Ovary (tissue), 9 donors: ENCODE measurements around the gene BIRC6. TPM values are rescaled to one million over a fixed set of nuclear protein-coding genes. Genes with fewer than 3 reads are reported as not detected.

Experiments
- DNase-seq, 5 donors: peaks; one replicate each; pipeline ENCODE4 v3.0.0-alpha.2; 2019 to 2020
- H3K27ac ChIP-seq, 2 donors: fragments of 200-600 bp; one replicate each; pipeline versions ENCODE4 v1.5.1 to v1.8.0; 2019 to 2022
- H3K27me3 ChIP-seq: fragments of 200-600 bp; one replicate; pipeline ENCODE4 v1.8.0; 2022
- H3K36me3 ChIP-seq: fragments of 200-600 bp; sonication (generic); one replicate; pipeline ENCODE4 v1.5.1; 2019
- H3K4me1 ChIP-seq: one replicate; pipeline ENCODE4 v1.8.1; 2013; ENCODE audit warnings: mild to moderate bottlenecking, moderate library complexity; ENCODE audit not compliant: insufficient read depth
- H3K4me3 ChIP-seq: fragments of 200-600 bp; sonication (generic); one replicate; pipeline ENCODE4 v1.5.1; 2017
- H3K9me3 ChIP-seq, 2 donors: fragments of 200-600 bp in 1 of 2; sonication (generic) in 1 of 2; one replicate each; pipeline versions ENCODE4 v1.5.1 to v1.8.1; 2013 to 2019; ENCODE audit warnings: mild to moderate bottlenecking in 1 of 2, moderate library complexity in 1 of 2
- CTCF ChIP-seq, 3 donors: fragments of 450-650 bp in 2 of 3; fragments of 200-600 bp in 1 of 3; IDR thresholded peaks; one replicate each; pipeline versions ENCODE4 v1.5.1 to v1.8.0; 2016 to 2022; ENCODE audit warnings: antibody characterized with exemption in 3 of 3, mild to moderate bottlenecking in 1 of 3
- EP300 ChIP-seq: sonication (generic); formaldehyde crosslinking; IDR thresholded peaks from one replicate; pipeline ENCODE4 v1.6.1; 2017; ENCODE audit warnings: antibody characterized with exemption
- POLR2A ChIP-seq: fragments of 450-650 bp; IDR thresholded peaks from one replicate; pipeline ENCODE4 v1.6.1; 2017; ENCODE audit warnings: antibody characterized with exemption, mild to moderate bottlenecking, moderate library complexity
- WGBS, 3 donors: extraction: QIAGEN DNeasy Blood & Tissue Kit in 1 of 3; methylation state at CpG; one replicate each; pipeline versions ENCODE4 v1.1.5 to v1.1.7; 2013 to 2017; 5-methylcytosine and 5-hydroxymethylcytosine counted together
- intact Hi-C, 4 donors: fragments of 100-400 bp; cut with DNase I; formaldehyde crosslinking; loops; one replicate each; pipeline versions ENCODE4 v1.11.0 to v1.15.1; 2022 to 2023
- polyA plus RNA-seq, 2 donors: library from polyadenylated mRNA; stranded (reverse); fragments of 200-250 nt in 1 of 2; fragments of 350-450 nt in 1 of 2; fragmentation: Illumina TruSeq in 1 of 2; extraction: RNeasy Lipid Tissue Mini Kit (QIAGEN cat#74804) in 1 of 2; gene quantifications; one replicate each; pipeline ENCODE4 v1.2.3, GENCODE V29; 2013 to 2014
- total RNA-seq, 7 donors: library from RNA; depleted of rRNA in 2 of 7; stranded (reverse); fragments of >200 nt in 2 of 7; fragmentation: NEBNext Ultra II Directional in 3 of 7; extraction: Animal tissue kit (Norgen Biotek cat#: 25700) in 3 of 7; gene quantifications; one replicate each; pipeline versions ENCODE4 v1.1.0 to v1.2.4, GENCODE V29; 2016 to 2023
- donor health status: DM: no; HTN: no; CAD: no; lungs with moderate emphysema.
- donor health status: DM: no; HTN: no; CAD: no.
- donor health status: Bipolar disorder and iron deficiency.
- donor health status: DM: yes; HTN: yes; CAD: no.
- donor health status: DM: no; HTN: no; CAD: no.
- donor health status: DM: yes; HTN: yes; CAD: no.

The BIRC6 gene
- total and polyA plus RNA-seq, 9 donors = 24.0 to 125 (median 92.2) TPM

- no peak overlapping the region for H3K27ac ChIP-seq
- intact Hi-C loops = no loop called here
- H3K27me3 ChIP-seq = no peaks in the 10 kb centered on the region
- WGBS, 3 donors = 83 to 92% (median 90%) methylated on average over 3 of the region's 3 CpGs
- no peak for TF ChIP-seq EP300
- no peak for TF ChIP-seq POLR2A
- TF ChIP-seq CTCF (IDR thresholded peaks at IDR 0.05) = no peak
- H3K4me1 ChIP-seq = no peaks in the 10 kb centered on the region
- no peak for DNase-seq
- no peak overlapping the region for H3K4me3 ChIP-seq
- H3K9me3 ChIP-seq = no peaks in the 10 kb centered on the region
- H3K36me3 ChIP-seq = no peaks in the 10 kb centered on the region
Observed at GRCh38 chr2:32594573-32594972, 237.8 kb downstream of the BIRC6 start.

GRCh38 chr2:32611366-32611765 is 254.5 kb downstream of the BIRC6 start:
- H3K4me3 ChIP-seq = no peak overlapping the region
- no peaks in the 10 kb centered on the region for H3K27me3 ChIP-seq
- no peaks in the 10 kb centered on the region for H3K9me3 ChIP-seq
- no peaks in the 10 kb centered on the region for H3K4me1 ChIP-seq
- no peak overlapping the region for H3K27ac ChIP-seq
- TF ChIP-seq POLR2A (no peak), EP300 (no peak), CTCF (IDR thresholded peaks at IDR 0.05) (no peak)
- H3K36me3 ChIP-seq = no peaks in the 10 kb centered on the region
- no peak for DNase-seq
- WGBS, 3 donors = 93 to 99% (median 95%) methylated on average over 2 of the region's 2 CpGs
- intact Hi-C loops = no loop called here

GRCh38 chr2:32611771-32612170 is 254.9 kb downstream of the BIRC6 start:
- no peak overlapping the region for H3K4me3 ChIP-seq
- intact Hi-C loops = no loop called here
- no peaks in the 10 kb centered on the region for H3K36me3 ChIP-seq
- TF ChIP-seq CTCF (IDR thresholded peaks at IDR 0.05) = no peak
- 72 to 88% (median 87%) methylated on average over 1 of the region's 1 CpG for WGBS, 3 donors
- H3K9me3 ChIP-seq = no peaks in the 10 kb centered on the region
- H3K27ac ChIP-seq = no peak overlapping the region
- no peak for DNase-seq
- no peaks in the 10 kb centered on the region for H3K4me1 ChIP-seq
- H3K27me3 ChIP-seq = no peaks in the 10 kb centered on the region

- H3K27ac ChIP-seq = no peak overlapping the region
- WGBS, 3 donors = 92 to 95% (median 93%) methylated on average over 1 of the region's 1 CpG
- no peaks in the 10 kb centered on the region for H3K9me3 ChIP-seq
- intact Hi-C loops = no loop called here
- no peaks in the 10 kb centered on the region for H3K27me3 ChIP-seq
- H3K4me3 ChIP-seq = no peak overlapping the region
- TF ChIP-seq EP300 (no peak), CTCF (IDR thresholded peaks at IDR 0.05) (no peak), POLR2A (no peak)
- no peaks in the 10 kb centered on the region for H3K4me1 ChIP-seq
- no peaks in the 10 kb centered on the region for H3K36me3 ChIP-seq
- no peak for DNase-seq
Observed at GRCh38 chr2:32614084-32614483, 257.3 kb downstream of the BIRC6 start.
